ACC112 (cell line): ENCODE results near the gene ULBP1.
A peak's percentile ranks its signal among the peaks of the same experiment; 100 is the strongest.
"Not testable (repeated sequence)": the region's sequence is repeated elsewhere in the genome, so short reads cannot be mapped to it uniquely, and the experiment has no call there.

ENCODE experiments used
- H2AFZ ChIP-seq: fragments of 200-600 bp; sonication (generic); one replicate; pipeline ENCODE4 v1.6.0; 2017; ENCODE audit warnings: antibody characterized with exemption, low read length; ENCODE audit not compliant: unreplicated experiment
- H3K27ac ChIP-seq: fragments of 200-600 bp; sonication (generic); 2 replicates; pipeline ENCODE4 v1.5.1; 2014; ENCODE audit warnings: low read depth, mild to moderate bottlenecking, antibody characterized with exemption, low read length, moderate library complexity
- H3K27me3 ChIP-seq: fragments of 200-600 bp; sonication (generic); 2 replicates; pipeline ENCODE4 v1.6.1; 2014; ENCODE audit warnings: mild to moderate bottlenecking, antibody characterized with exemption, low read length, moderate library complexity, mixed read lengths; ENCODE audit not compliant: insufficient read depth
- H3K36me3 ChIP-seq: fragments of 200-600 bp; sonication (generic); 2 replicates; pipeline ENCODE4 v1.6.1; 2016; ENCODE audit warnings: mild to moderate bottlenecking, antibody characterized with exemption, low read length, moderate library complexity, mixed read lengths; ENCODE audit not compliant: insufficient read depth
- H3K4me1 ChIP-seq: fragments of 200-600 bp; sonication (generic); one replicate; pipeline ENCODE4 v1.6.1; 2016; ENCODE audit warnings: low read length, mixed read lengths; ENCODE audit not compliant: insufficient read depth, unreplicated experiment, control insufficient read depth
- H3K4me3 ChIP-seq: fragments of 200-600 bp; sonication (generic); 2 replicates; pipeline ENCODE4 v1.5.1; 2014; ENCODE audit warnings: mild to moderate bottlenecking, low read depth, low read length
- H3K79me2 ChIP-seq: fragments of 200-600 bp; sonication (generic); one replicate; pipeline ENCODE4 v1.6.0; 2016; ENCODE audit warnings: low read length; ENCODE audit not compliant: control insufficient read depth, unreplicated experiment, insufficient read depth

Gene ULBP1

DNA sequence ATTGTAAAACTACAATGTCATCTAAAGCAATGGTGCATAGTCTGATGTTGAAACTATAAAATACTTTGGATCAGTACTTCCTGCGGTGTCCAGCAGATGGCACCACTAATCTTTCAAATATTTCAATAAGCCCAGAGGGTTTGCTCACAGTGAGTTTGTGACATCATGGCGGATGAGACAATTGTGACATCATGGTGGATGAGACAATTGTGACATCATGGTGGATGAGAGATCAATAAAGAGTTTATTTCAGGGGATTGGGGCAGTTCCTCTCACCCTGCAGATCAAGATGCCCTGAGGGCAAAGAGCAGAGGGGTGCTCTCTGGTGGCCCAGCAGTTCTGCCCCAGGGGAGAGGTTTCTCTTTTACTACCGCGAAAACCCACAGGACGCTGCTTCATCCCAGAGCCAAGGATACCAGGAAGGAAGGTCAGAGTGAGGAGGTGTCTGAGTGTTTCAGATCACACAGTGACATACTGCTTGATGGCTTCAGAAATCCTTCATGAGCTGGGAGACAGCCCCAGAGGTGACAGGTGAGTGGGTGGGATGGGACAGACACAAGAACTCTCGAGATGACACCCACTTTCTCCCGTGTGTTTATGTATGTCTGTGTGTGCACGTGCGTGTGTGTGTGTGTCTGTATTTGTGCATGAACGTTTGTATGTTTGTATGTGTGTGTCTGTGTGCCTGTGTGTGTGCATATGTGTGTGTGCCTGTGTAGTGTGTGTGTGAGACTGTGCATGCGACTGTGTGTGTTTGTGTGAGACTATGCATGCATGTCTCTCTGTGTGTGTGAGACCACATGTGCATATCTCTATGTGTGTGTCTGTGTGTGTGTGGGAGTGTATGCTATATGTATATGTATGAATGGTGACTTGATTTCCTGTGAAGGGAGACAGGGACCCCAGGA lies 29.2 kb upstream of the ULBP1 start:
- Histone ChIP-seq H3K4me1 (peaks cover 7% of the 10 kb centered on the region), H3K4me3 (no peak overlapping the region), H3K79me2 (no peaks in the 10 kb centered on the region), H2AFZ (no peak overlapping the region), H3K27ac (no peak overlapping the region), H3K27me3 (peaks cover 40% of the 10 kb centered on the region), H3K36me3 (no peaks in the 10 kb centered on the region)

DNA sequence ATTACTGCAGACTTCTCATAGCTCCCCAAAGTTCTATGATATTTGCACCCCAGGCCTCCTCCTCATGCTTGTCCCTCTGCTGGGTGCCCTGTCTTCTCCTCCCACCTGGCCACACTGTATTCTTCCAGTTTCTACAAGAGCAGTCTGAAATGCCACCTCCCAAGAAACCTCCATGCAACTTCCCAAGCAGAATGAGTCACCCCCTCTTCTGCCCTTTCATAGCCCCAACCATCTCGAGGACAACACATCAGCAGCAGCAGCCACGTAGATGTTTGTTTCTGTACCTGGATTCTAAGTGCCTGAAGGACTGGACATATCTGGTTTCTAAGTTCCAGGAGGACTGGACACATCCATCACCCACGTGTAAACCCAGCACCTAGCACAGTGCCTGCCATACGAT lies 28.5 kb upstream of the ULBP1 start:
- Histone ChIP-seq H3K27ac (no peak overlapping the region), H3K36me3 (no peaks in the 10 kb centered on the region), H3K4me3 (no peak overlapping the region), H3K27me3 (peaks cover 37% of the 10 kb centered on the region), H3K79me2 (no peaks in the 10 kb centered on the region), H2AFZ (no peak overlapping the region), H3K4me1 (peaks cover 8% of the 10 kb centered on the region)

DNA sequence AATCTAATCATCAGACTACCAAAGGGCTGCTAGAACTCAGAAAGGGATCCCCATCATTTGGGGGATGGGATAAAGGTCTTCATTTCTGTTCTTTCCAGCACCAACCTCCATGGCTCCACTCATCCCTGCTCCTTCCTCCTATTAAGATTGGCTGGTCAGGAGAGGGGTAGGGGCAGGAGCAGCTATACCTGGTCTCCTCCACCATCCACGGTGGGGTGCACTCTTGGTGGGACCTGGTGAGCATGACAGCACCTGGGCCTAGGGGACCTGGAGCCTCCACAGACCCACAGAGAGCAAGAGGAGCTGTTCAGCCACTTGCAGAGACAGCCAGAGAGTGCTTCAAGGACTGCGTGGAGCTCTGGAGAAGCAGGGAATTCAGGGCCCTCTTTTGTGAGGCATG lies 28.1 kb upstream of the ULBP1 start:
- Histone ChIP-seq H3K4me3 (no peak overlapping the region), H3K4me1 (peaks cover 8% of the 10 kb centered on the region), H3K27ac (no peak overlapping the region), H2AFZ (no peak overlapping the region), H3K27me3 (peaks cover 35% of the 10 kb centered on the region), H3K79me2 (no peaks in the 10 kb centered on the region), H3K36me3 (no peaks in the 10 kb centered on the region)

DNA sequence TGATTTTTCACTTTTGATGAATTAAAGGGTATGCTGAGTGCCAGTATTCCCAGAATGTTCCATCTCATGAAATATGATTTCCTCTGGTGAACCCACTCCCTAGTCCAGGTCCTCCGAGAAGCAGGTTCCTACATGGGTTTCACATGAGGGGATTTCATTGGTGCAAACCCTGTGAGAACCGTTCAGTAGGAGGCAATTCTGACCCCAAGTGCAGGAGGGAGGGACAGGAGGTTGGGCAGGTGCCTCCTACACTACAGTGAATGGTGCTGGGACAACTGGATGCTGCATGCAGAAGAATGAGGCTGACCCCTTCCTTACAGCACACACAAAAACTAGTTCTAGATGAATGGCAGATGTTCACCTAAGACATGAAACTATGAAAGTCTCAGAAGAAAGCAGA lies 27.0 kb upstream of the ULBP1 start:
- H3K27me3 ChIP-seq = peaks cover 28% of the 10 kb centered on the region
- H3K36me3 ChIP-seq = no peaks in the 10 kb centered on the region
- H3K27ac ChIP-seq = no peak overlapping the region

DNA sequence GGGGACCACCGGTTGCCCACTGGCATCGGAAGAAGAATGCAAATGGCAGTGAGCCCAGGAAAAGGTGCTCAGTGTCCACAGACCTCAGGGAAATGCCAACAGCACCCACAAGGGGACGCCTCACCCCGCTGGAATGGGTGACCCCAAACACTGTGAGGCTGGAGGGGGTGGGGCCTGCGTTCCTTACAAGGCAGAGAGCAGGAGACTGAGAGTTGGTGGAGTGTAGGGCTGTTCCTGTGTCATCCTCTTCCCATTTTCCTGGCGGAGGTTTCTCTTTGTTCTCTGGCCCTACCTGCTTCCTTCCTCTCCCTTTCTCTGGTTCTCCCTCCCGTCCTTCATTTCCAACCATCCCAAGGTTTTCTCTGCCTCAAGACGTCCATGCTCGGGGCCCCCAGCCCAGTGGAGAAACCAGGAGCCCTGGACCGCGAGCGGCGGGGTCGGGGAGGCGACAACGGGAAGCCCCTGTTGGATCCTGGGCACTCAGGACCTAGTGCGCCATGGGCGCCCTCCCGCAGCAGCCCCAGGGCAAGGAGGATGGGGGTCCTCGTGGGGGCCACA lies 25.7 kb upstream of the ULBP1 start:
- Histone ChIP-seq H2AFZ (peak overlapping the region; percentile 64), H3K27me3 (peaks cover 28% of the 10 kb centered on the region), H3K4me3 (peak overlapping the region; percentile 81)
- H3K27ac ChIP-seq, H3K79me2 ChIP-seq, H3K36me3 ChIP-seq, H3K4me1 ChIP-seq: not testable (repeated sequence)

More for the DNA sequence above, 27.0 kb upstream of the ULBP1 start:
- Histone ChIP-seq H3K4me3 (no peak overlapping the region), H2AFZ (no peak overlapping the region), H3K79me2 (no peaks in the 10 kb centered on the region), H3K4me1 (peaks cover 8% of the 10 kb centered on the region)

DNA sequence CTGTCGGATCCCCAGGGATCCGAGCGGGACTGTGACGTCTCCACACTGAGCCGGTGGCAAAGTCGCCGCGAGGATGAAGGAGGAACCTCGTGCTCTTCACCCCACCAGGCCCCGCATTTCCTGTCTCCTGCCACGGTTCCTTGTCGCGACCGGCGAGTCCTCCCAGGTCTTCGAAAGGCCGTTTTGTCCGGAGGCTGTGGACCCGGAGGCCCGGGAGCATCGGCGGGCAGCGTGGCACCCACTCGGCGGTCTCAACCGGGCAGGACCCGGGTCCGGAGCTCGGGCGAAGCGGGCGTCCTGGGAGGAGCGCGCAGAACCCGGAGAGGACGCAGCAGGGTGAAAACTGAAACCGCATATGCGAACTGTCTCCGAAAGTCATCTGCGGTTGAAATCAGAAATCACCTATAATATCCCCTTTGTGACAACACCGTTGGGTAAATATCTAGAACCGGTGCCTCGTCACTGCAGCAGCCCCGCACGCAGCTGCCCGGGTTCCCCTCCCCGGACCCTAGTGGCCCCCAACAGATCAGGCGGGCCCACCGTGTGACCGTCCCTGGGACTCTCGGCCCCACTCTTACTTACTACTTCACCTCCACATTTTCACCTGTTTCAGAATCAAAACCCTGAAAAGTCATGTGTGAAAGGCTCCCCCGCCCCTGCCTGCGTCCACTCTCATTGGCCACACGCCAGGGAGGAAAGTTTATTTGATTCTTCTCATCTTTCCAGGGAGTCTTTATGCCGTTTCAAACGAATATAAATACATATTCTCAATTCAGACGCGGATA lies 25.0 kb upstream of the ULBP1 start:
- H3K4me3 ChIP-seq = peak overlapping the region; percentile 81
- peaks cover 8% of the 10 kb centered on the region for H3K4me1 ChIP-seq
- no peak overlapping the region for H3K27ac ChIP-seq
- H2AFZ ChIP-seq = peak overlapping the region; percentile 64
- H3K36me3 ChIP-seq = no peaks in the 10 kb centered on the region
- H3K79me2 ChIP-seq = no peaks in the 10 kb centered on the region
- H3K27me3 ChIP-seq = peaks cover 28% of the 10 kb centered on the region

DNA sequence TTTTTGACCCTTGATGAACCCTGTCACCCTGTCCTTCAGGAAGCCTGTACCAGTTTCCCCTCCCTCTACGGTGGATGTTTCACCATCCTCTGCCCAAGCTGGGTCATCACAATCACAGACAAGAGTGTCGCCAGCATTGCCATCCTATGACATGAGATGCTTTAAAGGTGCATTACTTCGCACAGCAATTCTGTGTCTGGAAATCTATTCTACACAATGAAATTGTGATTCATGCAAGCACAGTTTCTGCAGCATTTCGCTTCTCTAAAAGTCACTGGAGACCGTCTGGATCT lies 24.4 kb upstream of the ULBP1 start:
- Histone ChIP-seq H3K27ac (no peak overlapping the region), H3K36me3 (no peaks in the 10 kb centered on the region), H3K79me2 (no peaks in the 10 kb centered on the region), H2AFZ (no peak overlapping the region), H3K4me3 (peak overlapping the region; percentile 81), H3K27me3 (peaks cover 28% of the 10 kb centered on the region), H3K4me1 (peaks cover 8% of the 10 kb centered on the region)

DNA sequence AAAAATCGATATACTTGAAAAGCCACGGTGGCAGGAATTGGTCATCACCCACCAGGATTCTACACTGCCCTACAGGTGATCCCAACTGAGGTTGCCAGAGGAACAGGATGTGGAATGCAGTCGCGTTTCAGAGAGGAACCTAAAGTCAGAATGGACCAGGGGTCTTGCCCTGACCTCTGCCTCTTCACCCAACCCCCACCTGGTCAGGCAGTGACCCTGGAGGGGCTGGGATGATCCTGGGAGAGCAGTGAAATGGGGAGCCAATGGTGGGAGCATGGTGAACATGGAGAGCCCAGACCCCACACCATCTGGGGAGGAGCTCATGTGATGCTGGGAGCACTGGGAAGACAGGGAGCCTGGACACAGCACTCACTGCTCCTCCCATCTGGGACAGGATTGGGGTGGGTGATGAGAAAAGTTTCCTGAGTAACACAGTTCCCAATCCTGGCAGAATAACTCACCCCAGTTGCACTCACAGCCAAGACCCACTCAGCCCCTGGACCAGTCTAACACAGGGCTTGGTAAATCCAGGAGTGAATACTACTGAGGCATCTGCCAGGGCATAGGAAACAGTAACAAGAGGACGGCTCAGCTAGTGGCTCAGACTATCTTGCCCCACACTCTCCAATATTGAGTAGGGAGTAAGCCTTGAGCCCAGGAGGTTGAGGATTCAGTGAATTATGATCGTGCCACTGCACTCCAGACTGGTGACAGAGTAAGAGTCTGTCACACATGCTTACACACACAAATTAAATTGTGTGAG lies 23.7 kb upstream of the ULBP1 start:
- Histone ChIP-seq H3K27ac (no peak overlapping the region), H3K79me2 (no peaks in the 10 kb centered on the region), H3K36me3 (no peaks in the 10 kb centered on the region), H3K4me3 (no peak overlapping the region), H3K27me3 (peaks cover 28% of the 10 kb centered on the region), H2AFZ (no peak overlapping the region), H3K4me1 (peaks cover 8% of the 10 kb centered on the region)

DNA sequence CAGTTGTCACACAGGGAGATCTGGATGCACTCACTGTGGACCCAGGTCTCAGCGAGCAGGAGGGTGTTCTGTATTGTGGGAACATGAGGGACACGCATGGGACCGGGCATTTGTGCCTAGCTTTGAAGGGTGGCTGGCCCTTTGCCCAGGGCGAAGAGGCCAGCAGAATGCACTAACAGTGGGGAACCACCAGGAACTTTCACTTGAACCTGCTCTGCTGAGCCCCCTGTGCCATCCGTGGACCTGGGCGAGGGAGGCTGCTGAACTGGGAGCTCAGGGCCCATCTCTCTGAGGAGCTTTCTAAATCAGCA lies 23.1 kb upstream of the ULBP1 start:
- Histone ChIP-seq H3K27me3 (peaks cover 28% of the 10 kb centered on the region), H3K36me3 (no peaks in the 10 kb centered on the region), H3K4me3 (no peak overlapping the region), H3K27ac (no peak overlapping the region), H3K79me2 (no peaks in the 10 kb centered on the region), H3K4me1 (peaks cover 8% of the 10 kb centered on the region), H2AFZ (no peak overlapping the region)

DNA sequence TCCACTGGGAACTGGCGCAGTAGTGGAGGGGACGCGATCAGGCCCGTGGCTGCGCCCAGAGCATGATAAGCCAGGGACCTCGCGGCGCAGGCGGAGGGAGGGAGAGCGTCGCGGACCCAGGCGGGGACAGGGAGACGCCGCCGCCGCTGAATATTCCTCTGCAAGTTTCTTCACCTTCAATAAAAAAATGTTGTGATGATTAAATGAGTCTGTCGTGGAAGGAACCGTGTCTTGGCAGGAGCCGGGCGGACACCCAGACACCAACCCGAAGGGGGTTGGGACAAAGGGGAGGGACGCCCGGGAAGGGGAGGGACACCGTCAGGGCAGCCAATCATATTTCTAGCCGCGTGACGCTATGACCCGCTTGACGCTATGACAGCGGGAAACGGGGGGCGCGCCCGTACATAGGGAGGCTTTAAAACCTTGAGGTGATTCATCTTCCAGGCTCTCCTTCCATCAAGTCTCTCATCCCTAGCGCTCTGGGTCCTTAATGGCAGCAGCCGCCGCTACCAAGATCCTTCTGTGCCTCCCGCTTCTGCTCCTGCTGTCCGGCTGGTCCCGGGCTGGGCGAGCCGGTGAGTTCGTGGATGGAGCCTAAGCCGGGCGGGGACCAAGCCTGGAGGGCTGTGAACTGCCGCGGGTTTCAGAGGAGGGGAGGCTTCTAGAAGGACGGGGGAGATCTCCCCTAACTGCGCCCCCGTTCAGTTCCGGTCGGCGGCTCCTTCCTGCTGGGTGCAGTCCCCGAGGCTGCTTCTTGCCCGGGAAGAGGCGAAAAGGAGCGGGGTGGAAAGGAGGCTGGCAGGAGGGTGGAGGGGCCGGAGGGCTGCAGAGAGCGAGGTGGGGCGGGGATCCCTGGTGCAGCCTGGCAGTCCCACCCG lies 21.9 kb upstream of the ULBP1 start, which contains the start of gene ULBP2:
TSS of gene ULBP2 (plus strand) at position 432 of the 878 bp plus-strand sequence. CDS start at position 491, 59 bp downstream.
- H3K36me3 ChIP-seq = no peaks in the 10 kb centered on the region
- no peaks in the 10 kb centered on the region for H3K79me2 ChIP-seq
- H3K4me1 ChIP-seq = peaks cover 8% of the 10 kb centered on the region
- H3K4me3 ChIP-seq = peak within 1 kb of the TSS; percentile 89
- H3K27me3 ChIP-seq = peaks cover 18% of the 10 kb centered on the region
- no peak within 1 kb of the TSS for H3K27ac ChIP-seq
- peak within 1 kb of the TSS; percentile 96 for H2AFZ ChIP-seq
